Endometrial microvascular endothelial cells (primary cell): Measurements from ENCODE around the gene DUSP15. TPM values are rescaled to one million over a fixed set of nuclear protein-coding genes. Genes with fewer than 3 reads are reported as not detected.
"Not testable (repeated sequence)": the region's sequence is repeated elsewhere in the genome, so short reads cannot be mapped to it uniquely, and the experiment has no call there.

Experiments
- in situ Hi-C: cut with HindIII; loops from 2 replicates; pipeline ENCODE4 v1.10.0; 2017; ENCODE audit warnings: low sequenced_read_pairs, low pct_unique_long_range_greater_than_20kb; ENCODE audit errors: inconsistent ontology term
- total RNA-seq: library from RNA; depleted of rRNA; stranded (reverse); fragments of >200 nt; gene quantifications from one replicate; pipeline ENCODE4 v1.2.3, GENCODE V29; 2015; ENCODE audit errors: inconsistent ontology term

Gene DUSP15
- total RNA-seq, 1 donor from 2014 or later, result not detected

- in situ Hi-C loops, result no loop called here
Measured at GRCh38 chr20:31829731-31830130, 40.6 kb downstream of the DUSP15 start.

GRCh38 chr20:31828016-31828415 is 42.3 kb downstream of the DUSP15 start:
- in situ Hi-C loops, result not testable (repeated sequence)

GRCh38 chr20:31827059-31827458 is 43.3 kb downstream of the DUSP15 start:
- in situ Hi-C loops, result no loop called here

GRCh38 chr20:31826074-31826473 is 44.3 kb downstream of the DUSP15 start:
- in situ Hi-C loops, result no loop called here

- in situ Hi-C loops, result no loop called here
Measured at GRCh38 chr20:31824554-31825313, 45.6 kb downstream of the DUSP15 start.

GRCh38 chr20:31824125-31824485 is 46.2 kb downstream of the DUSP15 start:
- in situ Hi-C loops, result no loop called here

- in situ Hi-C loops, result no loop called here
Measured at GRCh38 chr20:31823360-31824124, 46.8 kb downstream of the DUSP15 start.

GRCh38 chr20:31822421-31823330 is 47.7 kb downstream of the DUSP15 start:
- in situ Hi-C loops, result no loop called here

- in situ Hi-C loops, result no loop called here
Measured at GRCh38 chr20:31821427-31821826, 48.9 kb downstream of the DUSP15 start.

GRCh38 chr20:31820228-31820627 is 50.1 kb downstream of the DUSP15 start:
- in situ Hi-C loops, result no loop called here

- in situ Hi-C loops, result no loop called here
Measured at GRCh38 chr20:31819083-31819784, 51.1 kb downstream of the DUSP15 start, which contains the start of gene MYLK2. Gene MYLK2 (plus strand): TSS chr20:31819356. CDS start chr20:31819581, 225 bp downstream.

- in situ Hi-C loops, result no loop called here
Measured at GRCh38 chr20:31818376-31818908, 51.9 kb downstream of the DUSP15 start.

GRCh38 chr20:31817461-31817860 is 52.9 kb downstream of the DUSP15 start:
- in situ Hi-C loops, result no loop called here

- in situ Hi-C loops, result no loop called here
Measured at GRCh38 chr20:31816221-31816620, 54.1 kb downstream of the DUSP15 start.

- in situ Hi-C loops, result no loop called here
Measured at GRCh38 chr20:31815408-31816188, 54.7 kb downstream of the DUSP15 start.

GRCh38 chr20:31814142-31814541 is 56.2 kb downstream of the DUSP15 start:
- in situ Hi-C loops, result not testable (repeated sequence)

- in situ Hi-C loops, result no loop called here
Measured at GRCh38 chr20:31813611-31814010, 56.7 kb downstream of the DUSP15 start.
